GM12873 (cell line): ENCODE measurements around the gene DNMT3B.

Experiments
- TF ChIP-seq, protein P1 (sequence below): IDR thresholded peaks from 2 replicates; pipeline ENCODE4 v1.5.1; 2012; ENCODE audit warnings: low read depth, mild to moderate bottlenecking, moderate library complexity, low read length, control low read depth; ENCODE audit not compliant: insufficient read depth; ENCODE audit errors: missing control alignments

Gene DNMT3B

DNA sequence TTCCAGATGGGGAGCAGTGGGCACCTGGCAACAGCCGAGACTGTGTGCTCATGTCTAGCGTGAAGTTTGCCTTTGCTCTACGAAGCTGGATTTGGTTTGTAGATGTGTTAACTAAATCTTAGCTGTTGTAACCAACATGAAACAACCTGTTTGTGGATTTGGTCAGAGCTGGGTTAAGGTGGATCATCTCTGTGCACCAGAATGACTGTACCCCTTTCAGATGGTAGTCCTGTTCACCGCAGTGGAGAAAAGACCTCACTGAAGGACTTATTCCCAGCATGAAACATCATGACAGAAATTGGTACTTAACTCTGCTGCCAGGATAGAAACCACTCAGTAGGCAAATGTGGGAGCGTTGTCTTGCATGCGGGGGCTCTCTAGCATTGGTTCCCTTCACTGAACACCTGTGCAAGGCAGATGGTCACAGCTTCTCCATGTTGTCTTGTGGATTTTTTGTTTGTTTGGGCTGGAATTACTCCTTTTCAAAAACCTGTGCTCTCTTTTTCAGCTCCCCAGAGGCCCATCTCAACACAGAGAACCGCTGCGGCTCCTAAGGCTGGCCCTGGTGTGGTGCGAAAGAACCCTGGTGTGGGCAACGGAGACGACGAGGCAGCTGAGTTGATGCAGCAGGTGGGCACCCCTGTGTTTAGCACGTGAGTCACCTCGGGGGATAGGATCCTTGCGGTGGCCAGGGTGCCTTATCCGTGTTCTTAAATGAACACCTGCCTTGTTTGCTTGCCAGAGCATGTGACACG, 77.2 kb downstream of the DNMT3B start:
- TF ChIP-seq, protein P1, sequence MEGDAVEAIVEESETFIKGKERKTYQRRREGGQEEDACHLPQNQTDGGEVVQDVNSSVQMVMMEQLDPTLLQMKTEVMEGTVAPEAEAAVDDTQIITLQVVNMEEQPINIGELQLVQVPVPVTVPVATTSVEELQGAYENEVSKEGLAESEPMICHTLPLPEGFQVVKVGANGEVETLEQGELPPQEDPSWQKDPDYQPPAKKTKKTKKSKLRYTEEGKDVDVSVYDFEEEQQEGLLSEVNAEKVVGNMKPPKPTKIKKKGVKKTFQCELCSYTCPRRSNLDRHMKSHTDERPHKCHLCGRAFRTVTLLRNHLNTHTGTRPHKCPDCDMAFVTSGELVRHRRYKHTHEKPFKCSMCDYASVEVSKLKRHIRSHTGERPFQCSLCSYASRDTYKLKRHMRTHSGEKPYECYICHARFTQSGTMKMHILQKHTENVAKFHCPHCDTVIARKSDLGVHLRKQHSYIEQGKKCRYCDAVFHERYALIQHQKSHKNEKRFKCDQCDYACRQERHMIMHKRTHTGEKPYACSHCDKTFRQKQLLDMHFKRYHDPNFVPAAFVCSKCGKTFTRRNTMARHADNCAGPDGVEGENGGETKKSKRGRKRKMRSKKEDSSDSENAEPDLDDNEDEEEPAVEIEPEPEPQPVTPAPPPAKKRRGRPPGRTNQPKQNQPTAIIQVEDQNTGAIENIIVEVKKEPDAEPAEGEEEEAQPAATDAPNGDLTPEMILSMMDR: no peak

DNA sequence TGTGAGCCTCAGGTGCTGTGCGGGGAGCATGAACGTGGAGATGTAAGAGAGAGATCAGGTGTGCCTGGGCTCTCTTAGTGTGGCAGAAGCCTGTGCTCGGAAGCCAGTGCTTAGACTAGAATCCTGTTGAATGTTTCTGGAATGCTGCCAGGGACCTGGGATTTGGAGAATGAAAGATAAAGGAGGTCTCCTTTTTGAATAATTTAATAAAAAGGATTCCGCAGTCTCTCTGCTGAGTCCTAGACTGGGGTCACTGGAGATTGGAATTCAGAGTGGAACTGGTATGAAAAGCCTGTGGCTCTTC, 77.7 kb downstream of the DNMT3B start:
- TF ChIP-seq, protein P1: no peak

DNA sequence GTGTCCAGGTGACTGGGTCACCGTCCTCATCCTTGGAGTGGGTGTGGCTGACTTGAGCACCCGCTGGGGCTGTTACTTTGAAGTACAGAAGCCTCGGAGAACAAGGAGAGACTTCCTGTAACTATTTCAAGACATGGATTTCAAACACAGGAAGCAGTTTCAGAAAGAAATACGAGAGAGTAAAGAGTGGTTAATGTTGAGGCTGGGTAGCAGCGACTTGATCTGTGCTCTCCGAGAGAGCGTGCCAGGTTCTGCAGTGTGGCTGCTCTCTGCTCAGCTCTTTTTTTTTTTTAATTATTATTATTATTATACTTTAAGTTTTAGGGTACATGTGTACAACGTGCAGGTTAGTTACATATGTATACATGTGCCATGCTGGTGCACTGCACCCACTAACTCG, 79.0 kb downstream of the DNMT3B start:
- TF ChIP-seq, protein P1: no peak

DNA sequence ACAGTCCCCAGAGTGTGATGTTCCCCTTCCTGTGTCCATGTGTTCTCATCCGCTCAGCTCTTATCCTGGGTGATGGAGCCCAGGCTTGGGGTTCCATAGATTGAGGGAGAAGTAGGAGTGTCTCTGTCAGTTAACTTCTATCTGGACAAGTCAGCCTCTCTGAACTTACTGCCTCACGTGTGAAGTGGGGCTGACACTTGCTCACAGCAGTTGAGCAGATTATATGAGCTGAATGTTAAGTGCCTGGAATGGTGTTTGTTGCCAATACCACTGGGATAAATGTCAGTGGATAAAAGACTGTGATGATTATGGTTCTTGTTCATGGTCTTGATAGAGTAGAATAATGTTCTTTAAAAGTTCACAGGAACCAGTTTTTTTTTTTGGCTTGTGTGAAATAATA, 79.4 kb downstream of the DNMT3B start:
- TF ChIP-seq, protein P1: no peak

DNA sequence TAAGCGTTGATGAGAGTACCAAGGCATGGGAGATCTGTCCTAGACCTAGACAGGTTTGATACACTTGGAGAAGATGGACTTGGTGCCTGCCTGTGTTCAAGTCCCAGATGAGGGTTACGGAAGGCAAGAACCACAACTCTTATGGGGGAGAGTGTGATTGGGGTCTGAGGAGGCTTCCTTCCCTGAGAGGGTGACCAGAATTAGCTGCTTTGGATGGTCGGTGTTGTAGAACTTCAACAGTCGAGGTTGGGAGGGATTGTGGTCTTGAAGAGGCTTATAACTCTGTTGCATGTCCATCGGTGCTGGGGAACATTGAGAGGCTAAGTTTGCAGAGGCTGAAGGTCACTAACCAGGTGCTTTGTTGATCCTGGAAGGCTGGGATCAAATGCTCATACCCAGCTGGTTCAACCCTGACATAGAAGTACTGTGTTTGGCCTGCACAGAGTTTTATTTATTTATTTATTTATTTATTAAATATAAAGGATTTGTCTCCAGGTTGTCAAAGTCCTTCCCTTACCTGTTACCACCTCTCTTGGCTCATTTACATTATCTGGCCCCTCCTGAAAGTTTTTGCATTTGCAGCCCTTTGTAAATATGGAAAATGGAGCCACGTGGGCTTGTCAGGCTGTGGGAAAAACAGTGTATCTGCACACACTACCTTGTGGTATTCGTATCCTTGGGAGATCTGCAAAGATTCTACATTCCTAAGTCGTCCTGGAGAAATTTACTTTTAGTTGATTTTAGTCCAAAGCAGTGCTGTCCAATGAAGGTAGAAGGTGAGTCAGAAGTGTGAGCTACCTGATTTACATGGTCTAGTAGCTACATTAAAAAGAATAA, 80.7 kb downstream of the DNMT3B start:
- TF ChIP-seq, protein P1: no peak

DNA sequence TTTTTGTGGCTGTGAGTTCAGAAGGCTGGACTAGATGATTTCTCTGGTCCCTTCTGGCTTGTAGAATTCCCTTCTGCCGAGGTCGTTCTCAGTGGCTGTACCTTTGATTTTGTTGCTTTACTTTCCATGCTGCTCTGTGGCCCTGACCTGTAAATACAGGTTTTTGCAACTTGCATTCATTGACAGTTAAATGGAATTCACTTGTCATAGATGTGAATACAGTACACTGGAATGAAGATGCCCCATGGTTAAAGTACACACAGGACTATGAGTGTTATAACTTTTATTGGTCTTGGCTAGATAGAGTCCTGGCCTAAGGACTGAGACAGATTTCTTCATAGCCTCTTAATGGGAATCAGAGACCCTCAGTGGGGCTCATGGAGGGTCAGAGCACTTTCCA, 83.6 kb downstream of the DNMT3B start:
- TF ChIP-seq, protein P1: no peak

DNA sequence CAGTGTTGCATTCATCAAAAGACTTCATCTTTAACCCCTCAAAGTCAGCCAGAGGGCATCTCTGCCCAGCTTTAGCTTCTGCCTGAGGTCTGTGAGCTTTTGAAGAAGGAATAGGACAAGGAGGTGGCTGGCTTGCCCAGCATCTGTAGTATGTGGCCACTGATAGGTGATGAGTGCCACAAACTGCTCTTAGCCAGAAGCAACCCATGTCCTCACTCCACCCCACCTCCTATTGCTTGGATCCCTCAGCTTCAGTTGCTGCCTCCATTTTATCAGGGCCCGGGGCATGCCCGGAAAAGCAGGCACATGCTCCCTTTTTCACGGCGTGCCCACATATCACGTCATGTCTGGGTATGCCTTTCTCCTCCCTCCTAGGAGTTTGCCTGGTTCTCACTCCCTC, 84.7 kb downstream of the DNMT3B start:
- TF ChIP-seq, protein P1: no peak
